SK-N-SH (cell line): ENCODE measurements around the gene PDZD2.

Experiments
- EP300 ChIP-seq, 2 experiments: IDR thresholded peaks; 2 replicates each; pipeline versions ENCODE4 v1.4.0 to v1.6.1; 2012; ENCODE audit warnings: borderline replicate concordance in 1 of 2, low read depth in 1 of 2, low read length in 1 of 2
- REST ChIP-seq: IDR thresholded peaks from 2 replicates; pipeline ENCODE4 v1.6.1; 2012; ENCODE audit warnings: mild to moderate bottlenecking, low read depth, low read length, moderate library complexity
- TF ChIP-seq, protein P1 (sequence below): fragments of 200-600 bp; sonication (generic); IDR thresholded peaks from 2 replicates; pipeline ENCODE4 v1.6.1; 2017; ENCODE audit warnings: antibody characterized with exemption, mild to moderate bottlenecking, moderate library complexity

DNA sequence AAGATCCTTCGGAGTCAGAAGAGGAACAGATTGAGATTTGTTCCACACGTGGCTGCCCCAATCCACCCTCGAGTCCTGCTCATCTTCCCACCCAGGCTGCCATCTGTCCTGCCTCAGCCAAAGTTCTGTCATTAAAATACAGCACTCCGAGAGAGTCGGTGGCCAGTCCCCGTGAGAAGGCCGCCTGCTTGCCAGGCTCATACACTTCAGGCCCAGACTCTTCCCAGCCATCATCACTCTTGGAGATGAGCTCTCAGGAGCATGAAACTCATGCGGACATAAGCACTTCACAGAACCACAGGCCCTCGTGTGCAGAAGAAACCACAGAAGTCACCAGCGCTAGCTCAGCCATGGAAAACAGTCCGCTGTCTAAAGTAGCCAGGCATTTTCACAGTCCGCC is 449.3 kb downstream of the PDZD2 start:
- TF ChIP-seq REST (no peak), EP300 (IDR thresholded peaks at IDR 0.05; ENCODE audit: borderline replicate concordance in 1 of 2, low read depth in 1 of 2, low read length in 1 of 2) (no peak)
- TF ChIP-seq, protein P1, sequence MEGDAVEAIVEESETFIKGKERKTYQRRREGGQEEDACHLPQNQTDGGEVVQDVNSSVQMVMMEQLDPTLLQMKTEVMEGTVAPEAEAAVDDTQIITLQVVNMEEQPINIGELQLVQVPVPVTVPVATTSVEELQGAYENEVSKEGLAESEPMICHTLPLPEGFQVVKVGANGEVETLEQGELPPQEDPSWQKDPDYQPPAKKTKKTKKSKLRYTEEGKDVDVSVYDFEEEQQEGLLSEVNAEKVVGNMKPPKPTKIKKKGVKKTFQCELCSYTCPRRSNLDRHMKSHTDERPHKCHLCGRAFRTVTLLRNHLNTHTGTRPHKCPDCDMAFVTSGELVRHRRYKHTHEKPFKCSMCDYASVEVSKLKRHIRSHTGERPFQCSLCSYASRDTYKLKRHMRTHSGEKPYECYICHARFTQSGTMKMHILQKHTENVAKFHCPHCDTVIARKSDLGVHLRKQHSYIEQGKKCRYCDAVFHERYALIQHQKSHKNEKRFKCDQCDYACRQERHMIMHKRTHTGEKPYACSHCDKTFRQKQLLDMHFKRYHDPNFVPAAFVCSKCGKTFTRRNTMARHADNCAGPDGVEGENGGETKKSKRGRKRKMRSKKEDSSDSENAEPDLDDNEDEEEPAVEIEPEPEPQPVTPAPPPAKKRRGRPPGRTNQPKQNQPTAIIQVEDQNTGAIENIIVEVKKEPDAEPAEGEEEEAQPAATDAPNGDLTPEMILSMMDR: no peak
